Measurements from ENCODE around the gene MKS1. TPM values are rescaled to one million over a fixed set of nuclear protein-coding genes. Genes with fewer than 3 reads are reported as not detected.
A peak's percentile ranks its signal among the peaks of the same experiment; 100 is the strongest.

The MKS1 gene
- polyA plus RNA-seq, 2 of the 4 experiments (the other 2 are of a cell fraction): 16.2 to 18.6 TPM

GRCh38 chr17:58161566-58161965, 57.5 kb downstream of the MKS1 start:
- 7% methylated on average over 3 of the region's 3 CpGs for WGBS (ENCODE audit: missing lambda C conversion rate)
- ATAC-seq: no peak
- TF ChIP-seq NR3C1 (IDR thresholded peaks at IDR 0.05): no peak
- TF ChIP-seq RNF2 (IDR thresholded peaks at IDR 0.05; ENCODE audit: borderline replicate concordance, low read depth): 0 out of 2 replicates have a peak, but pooled peaks have one; percentile 68
- TF ChIP-seq, protein P1, sequence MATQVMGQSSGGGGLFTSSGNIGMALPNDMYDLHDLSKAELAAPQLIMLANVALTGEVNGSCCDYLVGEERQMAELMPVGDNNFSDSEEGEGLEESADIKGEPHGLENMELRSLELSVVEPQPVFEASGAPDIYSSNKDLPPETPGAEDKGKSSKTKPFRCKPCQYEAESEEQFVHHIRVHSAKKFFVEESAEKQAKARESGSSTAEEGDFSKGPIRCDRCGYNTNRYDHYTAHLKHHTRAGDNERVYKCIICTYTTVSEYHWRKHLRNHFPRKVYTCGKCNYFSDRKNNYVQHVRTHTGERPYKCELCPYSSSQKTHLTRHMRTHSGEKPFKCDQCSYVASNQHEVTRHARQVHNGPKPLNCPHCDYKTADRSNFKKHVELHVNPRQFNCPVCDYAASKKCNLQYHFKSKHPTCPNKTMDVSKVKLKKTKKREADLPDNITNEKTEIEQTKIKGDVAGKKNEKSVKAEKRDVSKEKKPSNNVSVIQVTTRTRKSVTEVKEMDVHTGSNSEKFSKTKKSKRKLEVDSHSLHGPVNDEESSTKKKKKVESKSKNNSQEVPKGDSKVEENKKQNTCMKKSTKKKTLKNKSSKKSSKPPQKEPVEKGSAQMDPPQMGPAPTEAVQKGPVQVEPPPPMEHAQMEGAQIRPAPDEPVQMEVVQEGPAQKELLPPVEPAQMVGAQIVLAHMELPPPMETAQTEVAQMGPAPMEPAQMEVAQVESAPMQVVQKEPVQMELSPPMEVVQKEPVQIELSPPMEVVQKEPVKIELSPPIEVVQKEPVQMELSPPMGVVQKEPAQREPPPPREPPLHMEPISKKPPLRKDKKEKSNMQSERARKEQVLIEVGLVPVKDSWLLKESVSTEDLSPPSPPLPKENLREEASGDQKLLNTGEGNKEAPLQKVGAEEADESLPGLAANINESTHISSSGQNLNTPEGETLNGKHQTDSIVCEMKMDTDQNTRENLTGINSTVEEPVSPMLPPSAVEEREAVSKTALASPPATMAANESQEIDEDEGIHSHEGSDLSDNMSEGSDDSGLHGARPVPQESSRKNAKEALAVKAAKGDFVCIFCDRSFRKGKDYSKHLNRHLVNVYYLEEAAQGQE (IDR thresholded peaks at IDR 0.05): no peak
- no peak for TF ChIP-seq NFE2L2 (conservative IDR thresholded peaks at IDR 0.05; ENCODE audit: low read length)
- 0 out of 2 replicates have a peak, but pooled peaks have one; percentile 37 for TF ChIP-seq CBX8 (IDR thresholded peaks at IDR 0.05)
- FAIRE-seq: no peak
- no peak overlapping the region for H3K4me3 ChIP-seq
- POLR2A ChIA-PET: no interaction called here
- no peaks in the 10 kb centered on the region for H3K9me3 ChIP-seq
- no peak for DNase-seq (ENCODE audit: low read depth in 1 of 2, low spot score in 1 of 2)
- H3K4me2 ChIP-seq: no peak overlapping the region
- H3K4me1 ChIP-seq: no peaks in the 10 kb centered on the region
- no peak overlapping the region for H3K27ac ChIP-seq
- CTCF ChIA-PET: interaction anchor here (2.3 kb wide), 1 partner anchor 40 kb away, joined by 10 read pairs; no protein-coding TSS in a partner anchor

DNA sequence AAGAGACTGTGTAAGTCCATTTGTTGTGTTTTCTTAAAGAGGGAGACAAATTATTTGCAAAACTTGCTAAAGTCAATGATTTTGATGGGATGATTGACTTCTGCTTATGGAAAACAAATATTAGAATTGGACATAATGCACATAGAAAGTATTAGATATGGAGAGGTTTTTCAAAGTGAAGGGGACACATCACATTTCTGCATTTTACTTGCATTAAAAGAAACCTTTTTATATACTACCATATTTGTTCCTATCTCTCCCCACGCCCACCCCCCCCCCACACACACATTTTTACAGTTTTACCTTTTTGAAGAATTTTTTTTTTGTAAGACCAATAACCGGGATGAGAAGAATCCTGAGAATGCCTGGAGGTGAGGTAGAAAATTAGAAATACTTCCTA, 60.9 kb downstream of the MKS1 start:
- H3K27ac ChIP-seq: no peak overlapping the region
- H3K4me2 ChIP-seq: no peak overlapping the region
- CTCF ChIA-PET: no interaction called here
- no peak for ATAC-seq
- WGBS (ENCODE audit: missing lambda C conversion rate): 22% methylated on average over 2 of the region's 2 CpGs
- POLR2A ChIA-PET: no interaction called here
- no peak overlapping the region for H3K4me3 ChIP-seq
- no peaks in the 10 kb centered on the region for H3K9me3 ChIP-seq
- FAIRE-seq: no peak
- H3K4me1 ChIP-seq: no peaks in the 10 kb centered on the region
- TF ChIP-seq ESRRA (IDR thresholded peaks at IDR 0.05; ENCODE audit: borderline replicate concordance, low read length): no peak
- no peak for TF ChIP-seq BCL3 (IDR thresholded peaks at IDR 0.05)
- no peak for TF ChIP-seq KDM5A (IDR thresholded peaks at IDR 0.05)
- TF ChIP-seq KDM1A (IDR thresholded peaks at IDR 0.05; ENCODE audit: low read depth): no peak
- no peak for TF ChIP-seq MAZ (IDR thresholded peaks at IDR 0.05; ENCODE audit: borderline replicate concordance, low read depth, low read length)
- TF ChIP-seq JUN (IDR thresholded peaks at IDR 0.05): no peak
- TF ChIP-seq GATA3 (IDR thresholded peaks at IDR 0.05; ENCODE audit: borderline replicate concordance): no peak
- no peak for TF ChIP-seq RCOR1 (IDR thresholded peaks at IDR 0.05; ENCODE audit: low read depth, low read length)
- DNase-seq (ENCODE audit: low read depth in 1 of 2, low spot score in 1 of 2): no peak

- DNase-seq (ENCODE audit: low read depth in 1 of 2, low spot score in 1 of 2) (peak; percentile 50 to 56), ATAC-seq (peak; percentile 86 to 91), FAIRE-seq (peak; percentile 23)
- H3K27ac ChIP-seq: peak overlapping the region in 1 of 2 experiments; percentile 63; a peak in 4 of 6 replicates
- POLR2A ChIA-PET: interaction anchor here (1.2 kb wide), 1 partner anchor 8 kb away, joined by 3 read pairs; no protein-coding TSS in a partner anchor
- H3K4me1 ChIP-seq: no peaks in the 10 kb centered on the region
- peak overlapping the region; percentile 88 for H3K4me2 ChIP-seq
- H3K4me3 ChIP-seq: peak overlapping the region; percentile 51
- 10% methylated on average over 39 of the region's 65 CpGs for WGBS (ENCODE audit: missing lambda C conversion rate)
- CTCF ChIA-PET: interaction anchor here (1.0 to 1.8 kb wide), 4 partner anchors 15 to 36 kb away, joined by 4 to 7 read pairs (median 5); no protein-coding TSS in a partner anchor
- H3K9me3 ChIP-seq: no peaks in the 10 kb centered on the region
- TF ChIP-seq JUN (IDR thresholded peaks at IDR 0.05) (peak in 1 of 2 experiments; percentile 29; a peak in 1 of 5 replicates), NFE2L2 (conservative IDR thresholded peaks at IDR 0.05; ENCODE audit: low read length) (no peak), POLR2A (IDR thresholded peaks at IDR 0.05; ENCODE audit: low read length) (0 out of 2 replicates have a peak, but pooled peaks have one; percentile 24), RARB (CRISPR knock-in tag; IDR thresholded peaks at IDR 0.05) (no peak), PHF8 (IDR thresholded peaks at IDR 0.05; ENCODE audit: borderline replicate concordance, low read depth) (no peak)
- TF ChIP-seq, protein P2, sequence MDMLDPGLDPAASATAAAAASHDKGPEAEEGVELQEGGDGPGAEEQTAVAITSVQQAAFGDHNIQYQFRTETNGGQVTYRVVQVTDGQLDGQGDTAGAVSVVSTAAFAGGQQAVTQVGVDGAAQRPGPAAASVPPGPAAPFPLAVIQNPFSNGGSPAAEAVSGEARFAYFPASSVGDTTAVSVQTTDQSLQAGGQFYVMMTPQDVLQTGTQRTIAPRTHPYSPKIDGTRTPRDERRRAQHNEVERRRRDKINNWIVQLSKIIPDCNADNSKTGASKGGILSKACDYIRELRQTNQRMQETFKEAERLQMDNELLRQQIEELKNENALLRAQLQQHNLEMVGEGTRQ (IDR thresholded peaks at IDR 0.05): 0 out of 2 replicates have a peak, but pooled peaks have one; percentile 21
- TF ChIP-seq, protein P3, sequence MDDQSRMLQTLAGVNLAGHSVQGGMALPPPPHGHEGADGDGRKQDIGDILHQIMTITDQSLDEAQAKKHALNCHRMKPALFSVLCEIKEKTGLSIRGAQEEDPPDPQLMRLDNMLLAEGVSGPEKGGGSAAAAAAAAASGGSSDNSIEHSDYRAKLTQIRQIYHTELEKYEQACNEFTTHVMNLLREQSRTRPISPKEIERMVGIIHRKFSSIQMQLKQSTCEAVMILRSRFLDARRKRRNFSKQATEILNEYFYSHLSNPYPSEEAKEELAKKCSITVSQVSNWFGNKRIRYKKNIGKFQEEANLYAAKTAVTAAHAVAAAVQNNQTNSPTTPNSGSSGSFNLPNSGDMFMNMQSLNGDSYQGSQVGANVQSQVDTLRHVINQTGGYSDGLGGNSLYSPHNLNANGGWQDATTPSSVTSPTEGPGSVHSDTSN (IDR thresholded peaks at IDR 0.05): no peak
- TF ChIP-seq, protein P4, sequence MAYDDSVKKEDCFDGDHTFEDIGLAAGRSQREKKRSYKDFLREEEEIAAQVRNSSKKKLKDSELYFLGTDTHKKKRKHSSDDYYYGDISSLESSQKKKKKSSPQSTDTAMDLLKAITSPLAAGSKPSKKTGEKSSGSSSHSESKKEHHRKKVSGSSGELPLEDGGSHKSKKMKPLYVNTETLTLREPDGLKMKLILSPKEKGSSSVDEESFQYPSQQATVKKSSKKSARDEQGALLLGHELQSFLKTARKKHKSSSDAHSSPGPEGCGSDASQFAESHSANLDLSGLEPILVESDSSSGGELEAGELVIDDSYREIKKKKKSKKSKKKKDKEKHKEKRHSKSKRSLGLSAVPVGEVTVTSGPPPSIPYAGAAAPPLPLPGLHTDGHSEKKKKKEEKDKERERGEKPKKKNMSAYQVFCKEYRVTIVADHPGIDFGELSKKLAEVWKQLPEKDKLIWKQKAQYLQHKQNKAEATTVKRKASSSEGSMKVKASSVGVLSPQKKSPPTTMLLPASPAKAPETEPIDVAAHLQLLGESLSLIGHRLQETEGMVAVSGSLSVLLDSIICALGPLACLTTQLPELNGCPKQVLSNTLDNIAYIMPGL (CRISPR knock-in tag; IDR thresholded peaks at IDR 0.05; ENCODE audit: borderline replicate concordance): no peak
- TF ChIP-seq, protein P5, sequence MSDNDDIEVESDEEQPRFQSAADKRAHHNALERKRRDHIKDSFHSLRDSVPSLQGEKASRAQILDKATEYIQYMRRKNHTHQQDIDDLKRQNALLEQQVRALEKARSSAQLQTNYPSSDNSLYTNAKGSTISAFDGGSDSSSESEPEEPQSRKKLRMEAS (IDR thresholded peaks at IDR 0.05): peak; percentile 56; the same call in 1 of the 2 replicates
- TF ChIP-seq, protein P6, sequence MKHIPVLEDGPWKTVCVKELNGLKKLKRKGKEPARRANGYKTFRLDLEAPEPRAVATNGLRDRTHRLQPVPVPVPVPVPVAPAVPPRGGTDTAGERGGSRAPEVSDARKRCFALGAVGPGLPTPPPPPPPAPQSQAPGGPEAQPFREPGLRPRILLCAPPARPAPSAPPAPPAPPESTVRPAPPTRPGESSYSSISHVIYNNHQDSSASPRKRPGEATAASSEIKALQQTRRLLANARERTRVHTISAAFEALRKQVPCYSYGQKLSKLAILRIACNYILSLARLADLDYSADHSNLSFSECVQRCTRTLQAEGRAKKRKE (CRISPR knock-in tag; IDR thresholded peaks at IDR 0.05; ENCODE audit: low read depth): no peak
Observed at GRCh38 chr17:58156839-58157803, 61.9 kb downstream of the MKS1 start.
